HG03135 (cell line): Measurements from ENCODE around the gene FADS1.

Experiments used
- ATAC-seq: cut with Tn5 transposase; IDR thresholded peaks from one replicate; pipeline ENCODE4 v1.9.1; 2021; ENCODE audit warnings: mild to moderate bottlenecking, moderate library complexity; ENCODE audit not compliant: unreplicated experiment

Gene FADS1

DNA sequence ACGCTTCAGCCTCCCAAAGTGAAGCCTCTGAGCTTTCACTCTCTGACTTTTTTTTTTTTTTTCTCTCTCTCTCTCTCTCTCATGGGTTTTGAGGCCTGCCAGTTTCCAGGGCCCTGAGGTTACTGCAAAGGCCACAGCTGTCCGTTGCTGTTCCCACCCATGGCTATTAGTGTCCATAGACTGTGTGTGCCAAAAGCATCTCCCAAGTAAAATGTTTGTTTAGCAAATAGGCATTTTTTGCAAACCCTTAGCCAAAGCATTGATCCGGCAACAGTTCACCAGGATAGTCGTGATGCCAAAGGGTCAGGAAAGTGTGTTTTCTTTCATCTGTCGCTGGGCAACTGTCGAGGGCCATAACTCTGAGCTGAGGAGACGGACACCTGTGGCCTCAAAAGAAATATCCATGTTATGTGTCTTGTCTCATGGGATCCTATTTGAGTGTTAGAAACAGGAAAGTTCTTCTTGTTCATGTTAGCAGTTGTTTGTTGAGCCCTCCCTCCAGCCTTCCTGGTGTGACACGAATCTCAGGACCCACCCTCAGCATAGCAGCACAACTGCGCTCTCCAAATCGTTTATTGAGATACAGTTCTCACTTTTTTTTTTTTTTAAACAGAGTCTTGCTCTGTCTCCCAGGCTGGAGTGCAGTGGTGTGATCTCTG lies 29.7 kb upstream of the FADS1 start:
- ATAC-seq: no peak

DNA sequence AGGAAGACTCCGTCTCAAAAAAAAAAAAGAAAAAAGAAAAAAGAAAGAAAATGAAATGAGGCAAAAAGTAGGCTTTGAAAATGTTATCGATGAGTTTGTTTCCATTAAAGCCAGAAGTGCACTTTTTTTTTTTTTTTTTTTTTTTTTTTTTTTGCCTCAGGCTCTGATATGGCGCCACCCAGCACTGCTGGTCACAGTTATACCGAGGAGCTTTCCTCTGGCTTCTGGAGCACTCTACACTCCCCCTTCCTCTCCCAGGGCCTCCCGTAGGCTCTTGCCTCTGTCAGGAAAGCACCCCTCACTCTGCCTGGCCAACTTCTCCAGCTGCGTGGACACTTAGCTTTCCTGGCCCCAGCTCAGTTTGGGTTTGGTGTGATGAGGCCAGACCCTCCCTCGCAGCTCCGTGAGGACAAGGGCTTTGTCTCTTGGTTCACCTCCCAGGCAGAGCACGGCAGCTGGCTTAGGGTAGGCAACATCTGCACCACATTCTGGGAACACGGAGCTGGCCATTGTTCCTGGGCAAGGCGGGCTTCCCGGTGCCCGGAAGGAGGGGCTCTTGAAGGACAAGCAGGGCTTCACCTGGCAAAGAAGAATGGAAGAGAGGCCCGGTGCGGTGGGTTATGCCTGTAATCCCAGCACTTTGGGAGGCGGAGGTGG lies 28.2 kb upstream of the FADS1 start:
- ATAC-seq: no peak

GRCh38 chr11:61842528-61842820 lies 25.7 kb upstream of the FADS1 start:
- no peak for ATAC-seq

GRCh38 chr11:61841636-61842527 lies 25.1 kb upstream of the FADS1 start:
- no peak for ATAC-seq

DNA sequence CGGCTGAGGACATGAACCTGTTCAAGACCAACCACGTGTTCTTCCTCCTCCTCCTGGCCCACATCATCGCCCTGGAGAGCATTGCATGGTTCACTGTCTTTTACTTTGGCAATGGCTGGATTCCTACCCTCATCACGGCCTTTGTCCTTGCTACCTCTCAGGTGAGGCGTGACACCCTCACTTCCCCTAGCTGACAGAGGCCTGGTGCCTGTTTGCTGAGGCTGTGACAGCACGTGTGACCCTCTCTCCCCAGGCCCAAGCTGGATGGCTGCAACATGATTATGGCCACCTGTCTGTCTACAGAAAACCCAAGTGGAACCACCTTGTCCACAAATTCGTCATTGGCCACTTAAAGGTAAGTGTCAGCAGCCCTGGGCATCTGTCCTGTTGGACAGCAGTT lies 23.6 kb upstream of the FADS1 start:
- no peak for ATAC-seq

DNA sequence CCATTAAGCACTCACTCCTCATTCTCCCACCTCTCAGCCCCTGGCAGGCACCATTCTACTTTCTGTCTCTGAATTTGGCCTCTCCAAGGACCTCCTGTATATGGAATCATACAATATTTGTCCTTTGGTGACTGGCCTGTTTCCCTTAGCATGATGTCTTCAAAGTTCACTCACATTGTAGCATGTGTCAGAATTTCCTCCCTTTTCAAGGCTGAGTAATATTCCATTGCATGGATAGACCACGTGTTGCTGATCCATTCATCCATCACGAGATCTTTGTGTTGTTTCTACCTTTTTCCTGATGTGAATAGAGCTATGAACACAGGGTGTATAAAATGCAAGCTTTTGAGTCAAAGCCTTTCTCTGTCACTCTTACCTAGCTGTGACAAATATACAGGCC lies 22.9 kb upstream of the FADS1 start:
- no peak for ATAC-seq

GRCh38 chr11:61838921-61839320 lies 22.1 kb upstream of the FADS1 start:
- no peak for ATAC-seq

DNA sequence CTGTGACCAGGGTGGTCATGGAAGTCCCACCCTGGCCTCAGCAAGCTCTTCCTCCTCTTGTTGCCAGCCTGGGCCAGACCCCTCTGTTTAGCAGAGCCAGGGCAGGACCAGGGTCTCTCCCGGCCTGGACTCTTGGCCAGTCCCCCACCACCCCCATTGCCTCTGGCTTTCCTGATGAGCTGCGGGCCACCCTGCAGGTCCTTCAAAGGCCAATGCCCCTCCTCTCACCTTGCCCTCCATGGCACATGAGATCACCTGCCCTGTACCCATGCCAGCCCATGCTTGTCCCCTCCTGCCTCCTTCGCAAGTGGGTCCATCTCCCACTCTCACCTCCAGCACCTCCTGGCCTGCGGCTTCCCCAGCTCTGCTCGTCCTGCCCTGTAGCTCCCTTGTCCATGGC lies 21.7 kb upstream of the FADS1 start:
- ATAC-seq: no peak

GRCh38 chr11:61837411-61838005 lies 20.7 kb upstream of the FADS1 start:
- ATAC-seq: no peak

DNA sequence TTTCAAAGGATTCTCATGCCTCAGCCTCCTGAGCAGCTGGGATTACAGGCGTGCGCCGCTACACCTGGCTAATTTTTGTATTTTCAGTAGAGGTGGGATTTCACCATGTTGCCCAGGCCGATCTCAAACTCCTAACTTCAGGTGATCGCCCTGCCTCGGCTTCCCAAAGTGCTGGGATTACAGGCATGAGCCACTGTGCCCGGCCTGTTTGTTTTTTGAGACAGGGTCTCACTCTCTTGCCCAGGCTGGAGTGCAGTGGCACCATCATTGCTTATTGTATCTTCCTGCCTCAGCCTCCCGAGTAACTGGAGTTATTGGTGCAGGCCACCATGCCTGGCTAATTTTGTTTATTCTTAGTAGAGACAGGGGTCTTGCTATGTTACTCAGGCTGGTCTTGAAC lies 19.4 kb upstream of the FADS1 start:
- ATAC-seq: no peak

- peak; percentile 79 for ATAC-seq
Observed at GRCh38 chr11:61834278-61835048, 17.7 kb upstream of the FADS1 start.

DNA sequence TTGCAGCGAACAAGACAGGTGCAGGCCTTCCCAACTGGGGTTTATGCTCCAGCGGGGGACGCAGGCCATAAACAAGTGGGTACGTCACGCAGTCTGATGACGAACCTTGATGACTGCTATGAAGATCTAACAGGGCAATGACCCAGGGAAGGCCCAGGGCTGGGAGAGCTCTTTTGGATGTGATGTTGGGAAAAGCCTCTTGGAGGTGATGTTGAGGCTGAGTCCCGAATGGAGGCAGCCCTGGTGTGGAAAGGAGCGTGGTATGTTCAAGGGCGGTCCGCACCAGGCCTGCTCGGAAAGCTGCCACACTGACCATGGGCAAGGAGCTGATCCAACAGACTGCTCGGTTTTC lies 17.1 kb upstream of the FADS1 start:
- ATAC-seq: no peak

GRCh38 chr11:61833471-61833870 lies 16.7 kb upstream of the FADS1 start:
- no peak for ATAC-seq

- ATAC-seq: no peak
Observed at GRCh38 chr11:61832754-61833153, 16.0 kb upstream of the FADS1 start.

DNA sequence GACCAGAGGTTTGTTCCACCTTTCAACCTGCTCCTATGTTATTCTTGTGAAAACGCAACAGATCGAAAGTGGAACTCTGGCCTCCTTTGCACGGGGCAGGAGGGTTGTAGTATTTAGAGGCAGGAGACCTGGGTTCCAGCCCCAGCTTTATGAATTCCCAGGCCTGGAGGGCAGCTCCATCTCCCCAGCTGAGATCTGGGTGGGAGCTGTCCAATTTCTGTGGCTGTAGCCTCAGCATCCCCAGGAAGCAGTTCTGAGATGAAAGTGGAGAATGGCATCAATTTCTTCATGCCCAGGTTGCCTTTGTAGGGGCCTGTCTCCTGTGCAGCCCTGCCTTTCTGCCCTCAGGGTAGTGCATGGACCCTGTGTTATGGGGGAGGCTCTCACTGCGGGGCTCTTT lies 15.4 kb upstream of the FADS1 start:
- no peak for ATAC-seq

DNA sequence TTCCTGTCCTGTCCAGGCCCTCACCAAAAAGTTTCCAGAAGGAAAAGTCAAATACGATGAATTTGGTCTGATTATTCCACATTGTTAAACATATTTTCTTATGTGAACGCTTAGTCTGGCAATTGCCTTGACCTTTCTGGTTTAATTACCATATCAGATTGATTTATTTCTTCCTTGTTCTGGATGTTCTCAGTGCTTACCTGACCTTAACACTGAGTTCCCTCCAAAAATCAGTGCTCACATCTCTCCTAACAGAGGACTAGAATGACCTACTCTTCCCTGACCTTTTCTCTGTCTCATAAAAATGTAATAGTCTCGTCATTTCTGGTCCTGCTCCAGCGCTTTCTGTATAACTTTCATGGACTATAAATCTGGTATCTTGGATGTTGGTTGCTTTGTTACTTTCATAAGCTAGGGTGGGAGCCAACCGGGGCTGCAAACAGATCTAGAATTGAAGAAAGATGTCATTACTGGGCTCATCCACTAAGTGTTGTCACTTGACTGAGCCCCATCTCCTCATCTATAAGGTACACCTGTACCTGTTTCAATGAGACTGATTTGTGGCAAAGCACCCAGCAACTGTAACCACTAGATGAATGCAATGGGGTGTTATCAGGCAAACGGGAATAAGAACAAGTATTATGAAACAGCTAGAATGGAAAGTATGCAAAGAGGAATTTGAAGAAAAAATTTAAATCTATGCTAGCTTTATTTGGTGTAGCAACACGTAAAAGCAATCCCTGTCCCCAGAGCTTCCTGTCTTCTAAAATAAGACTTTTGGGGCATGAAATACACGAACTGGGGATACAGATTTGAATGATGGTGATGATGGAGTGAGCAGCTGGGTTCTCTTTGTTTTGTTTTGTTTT lies 13.7 kb upstream of the FADS1 start:
- ATAC-seq: no peak

DNA sequence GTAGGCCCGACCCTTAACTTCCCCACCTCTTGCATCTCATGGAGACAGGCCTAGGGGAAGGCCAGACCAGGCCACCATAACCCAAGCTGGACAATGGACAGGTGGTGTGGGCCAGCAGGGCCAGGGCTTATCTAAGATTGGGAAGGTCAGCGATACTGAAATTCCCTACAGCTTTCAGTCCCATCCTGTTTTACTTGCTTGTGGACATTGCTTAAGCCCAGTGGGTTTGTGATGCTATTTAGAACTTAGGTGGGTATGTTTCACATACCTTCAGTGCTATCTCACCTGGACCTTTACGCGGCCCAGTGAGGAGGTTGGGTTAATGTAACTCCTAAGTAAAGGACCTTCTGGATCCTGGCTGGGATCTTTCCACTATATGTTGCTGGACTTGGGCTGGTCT lies 13.0 kb upstream of the FADS1 start:
- ATAC-seq: no peak

- ATAC-seq: peak; percentile 26
Observed at GRCh38 chr11:61828629-61829407, 12.0 kb upstream of the FADS1 start.

DNA sequence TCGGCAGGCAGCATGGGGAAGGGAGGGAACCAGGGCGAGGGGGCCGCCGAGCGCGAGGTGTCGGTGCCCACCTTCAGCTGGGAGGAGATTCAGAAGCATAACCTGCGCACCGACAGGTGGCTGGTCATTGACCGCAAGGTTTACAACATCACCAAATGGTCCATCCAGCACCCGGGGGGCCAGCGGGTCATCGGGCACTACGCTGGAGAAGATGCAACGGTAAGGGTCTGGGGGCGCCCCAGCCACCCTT lies 11.5 kb upstream of the FADS1 start:
- ATAC-seq: no peak
